GM23248 (cell line): ENCODE measurements around the gene SND1.

Experiments
- EZH2 ChIP-seq: fragments of 200-600 bp; sonication (generic); IDR thresholded peaks from 2 replicates; pipeline ENCODE4 v1.6.1; 2018; ENCODE audit warnings: antibody characterized with exemption, mild to moderate bottlenecking; ENCODE audit not compliant: insufficient read depth, poor library complexity, severe bottlenecking
- EZH2phosphoT487 ChIP-seq: fragments of 200-600 bp; sonication (generic); IDR thresholded peaks from 2 replicates; pipeline ENCODE4 v1.6.1; 2018; ENCODE audit warnings: antibody characterized with exemption, moderate library complexity, mild to moderate bottlenecking, low read depth; ENCODE audit not compliant: insufficient read depth

GRCh38 chr7:127838816-127839415 is 186.9 kb downstream of the SND1 start:
- TF ChIP-seq EZH2: no peak
- no peak for TF ChIP-seq EZH2phosphoT487
